Measurements from ENCODE around the gene PIK3R5. TPM values are rescaled to one million over a fixed set of nuclear protein-coding genes. Genes with fewer than 3 reads are reported as not detected.

The PIK3R5 gene
- total RNA-seq, 2 experiments from 2014 or later: 15.9 to 18.1 TPM

DNA sequence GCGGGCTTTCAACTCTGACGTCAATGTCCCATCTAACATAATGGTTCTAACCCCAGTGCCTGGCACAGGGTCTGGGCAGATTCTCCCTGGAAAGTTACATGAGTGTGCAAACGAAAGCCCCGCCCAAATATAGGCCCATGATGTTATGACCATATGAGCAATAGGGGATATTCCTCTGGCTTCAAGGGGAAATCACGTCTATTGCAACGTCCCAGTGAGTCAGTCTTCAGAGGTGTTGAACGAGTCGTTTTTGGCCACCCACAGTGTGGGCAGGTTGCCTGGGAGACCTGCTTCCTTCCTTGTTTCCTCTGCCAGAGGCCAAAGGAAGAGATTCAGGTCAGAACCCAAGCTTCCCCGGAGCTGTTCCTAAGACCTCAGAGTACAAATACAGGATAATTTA is 30.3 kb downstream of the PIK3R5 start:
- peak overlapping the region; percentile 35 for H3K4me3 Mint-ChIP-seq
- no peaks in the 10 kb centered on the region for H3K27me3 Mint-ChIP-seq (ENCODE audit: low read depth)
- H3K27ac Mint-ChIP-seq: peak overlapping the region; percentile 82
- CTCF ChIA-PET: interaction anchor here (0.8 kb wide), 1 partner anchor 13 kb away, joined by 3 read pairs; no protein-coding TSS in a partner anchor
- H3K4me1 Mint-ChIP-seq (ENCODE audit: low read depth): peaks cover 61% of the 10 kb centered on the region
- intact Hi-C loops (cut with micrococcal nuclease): loop anchor here (1.0 to 5.0 kb wide), 6 partner anchors 14 to 355 kb away; partner anchors contain the start of gene PIK3R5
- DNase-seq: peak; percentile 91
- peaks cover 19% of the 10 kb centered on the region for H3K36me3 Mint-ChIP-seq (ENCODE audit: low read depth)
- H3K9me3 Mint-ChIP-seq: peaks cover 13% of the 10 kb centered on the region

DNA sequence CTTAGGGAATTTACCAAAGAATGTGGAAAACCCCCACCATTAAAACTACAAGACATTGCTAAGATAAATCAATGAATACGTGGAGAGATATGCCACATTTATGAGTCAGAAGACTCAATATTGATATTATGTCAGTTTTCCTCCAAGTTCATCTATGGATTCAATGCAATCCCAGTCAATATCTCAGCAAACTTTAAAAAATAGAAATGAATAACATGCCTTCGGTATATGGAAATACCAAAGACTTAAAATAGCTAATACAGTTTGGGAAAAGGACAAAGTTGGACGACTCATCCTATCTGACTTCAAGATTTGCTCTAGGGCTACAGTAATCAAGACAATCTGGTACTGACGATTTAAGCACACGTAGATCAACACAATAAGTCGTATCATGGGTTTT is 31.2 kb downstream of the PIK3R5 start:
- peaks cover 53% of the 10 kb centered on the region for H3K4me1 Mint-ChIP-seq (ENCODE audit: low read depth)
- intact Hi-C loops (cut with micrococcal nuclease): no loop called here
- peaks cover 21% of the 10 kb centered on the region for H3K9me3 Mint-ChIP-seq
- no peak for DNase-seq
- H3K27ac Mint-ChIP-seq: peak overlapping the region; percentile 82
- peaks cover 27% of the 10 kb centered on the region for H3K36me3 Mint-ChIP-seq (ENCODE audit: low read depth)
- no peak overlapping the region for H3K4me3 Mint-ChIP-seq
- H3K27me3 Mint-ChIP-seq (ENCODE audit: low read depth): no peaks in the 10 kb centered on the region
- CTCF ChIA-PET: no interaction called here

DNA sequence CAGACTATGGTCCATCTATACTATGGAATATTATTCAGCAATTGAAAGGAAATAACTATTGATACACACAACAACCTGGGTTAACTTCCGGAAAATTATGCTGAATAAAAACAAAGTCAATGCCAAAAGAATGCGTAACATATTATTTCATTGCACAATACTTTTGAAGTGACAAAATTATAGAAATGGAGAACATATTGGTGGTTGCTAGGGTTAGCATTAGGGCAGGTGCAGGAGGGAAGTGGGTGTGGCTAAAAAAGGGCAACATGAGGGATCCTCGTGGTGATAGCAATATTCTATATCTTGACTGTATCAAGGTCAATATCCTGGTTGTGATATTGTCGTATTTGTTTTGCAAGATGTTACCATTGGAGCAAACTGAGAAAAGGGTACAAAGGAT is 34.9 kb downstream of the PIK3R5 start:
- H3K27me3 Mint-ChIP-seq (ENCODE audit: low read depth): no peaks in the 10 kb centered on the region
- intact Hi-C loops (cut with micrococcal nuclease): no loop called here
- peaks cover 32% of the 10 kb centered on the region for H3K4me1 Mint-ChIP-seq (ENCODE audit: low read depth)
- peaks cover 42% of the 10 kb centered on the region for H3K36me3 Mint-ChIP-seq (ENCODE audit: low read depth)
- CTCF ChIA-PET: interaction anchor here (1.5 kb wide), 1 partner anchor 68 kb away, joined by 3 read pairs; no protein-coding TSS in a partner anchor
- H3K27ac Mint-ChIP-seq: no peak overlapping the region
- no peak for DNase-seq
- no peak overlapping the region for H3K4me3 Mint-ChIP-seq
- peaks cover 40% of the 10 kb centered on the region for H3K9me3 Mint-ChIP-seq

DNA sequence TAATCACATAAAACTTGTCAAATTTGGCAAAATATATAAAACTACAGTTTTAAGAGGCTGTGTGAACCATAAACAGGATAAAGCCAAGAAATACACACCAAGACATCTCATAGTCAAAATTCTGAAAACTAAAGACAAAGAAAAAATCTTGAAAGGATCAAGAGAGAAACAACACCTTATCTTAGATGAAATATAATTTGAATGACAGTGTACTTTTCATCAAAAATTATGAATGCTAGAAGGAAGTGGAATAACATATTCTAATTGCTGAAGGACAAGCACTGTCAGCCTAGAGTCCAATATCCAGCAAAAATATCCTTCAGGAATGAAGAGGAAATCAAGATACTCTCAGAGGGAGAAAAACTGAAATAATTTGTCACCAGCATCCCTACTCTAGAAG is 37.2 kb downstream of the PIK3R5 start:
- H3K27me3 Mint-ChIP-seq (ENCODE audit: low read depth): no peaks in the 10 kb centered on the region
- no peak for DNase-seq
- H3K36me3 Mint-ChIP-seq (ENCODE audit: low read depth): peaks cover 41% of the 10 kb centered on the region
- CTCF ChIA-PET: no interaction called here
- intact Hi-C loops (cut with micrococcal nuclease): no loop called here
- no peak overlapping the region for H3K4me3 Mint-ChIP-seq
- H3K9me3 Mint-ChIP-seq: peaks cover 40% of the 10 kb centered on the region
- H3K4me1 Mint-ChIP-seq (ENCODE audit: low read depth): peaks cover 11% of the 10 kb centered on the region
- no peak overlapping the region for H3K27ac Mint-ChIP-seq

DNA sequence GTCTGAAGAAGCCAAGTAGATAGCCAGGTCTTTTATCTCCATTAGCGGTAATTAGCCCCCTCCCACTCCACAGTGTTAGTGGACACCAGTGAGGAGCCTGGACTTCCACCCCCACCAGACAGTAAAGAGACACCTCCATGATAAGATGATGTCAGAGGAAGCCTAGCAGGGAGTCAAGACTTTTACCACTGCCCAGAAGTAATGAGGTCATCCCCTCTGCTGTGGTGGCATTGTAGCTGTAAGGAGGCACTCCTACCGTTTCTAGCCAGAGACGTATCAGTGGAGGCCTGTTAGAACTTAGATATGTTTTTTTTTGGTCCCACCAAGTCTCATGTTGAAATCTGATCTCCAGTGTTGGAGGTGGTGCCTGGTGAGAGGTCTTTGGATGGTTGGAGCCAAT is 38.1 kb downstream of the PIK3R5 start:
- H3K4me1 Mint-ChIP-seq (ENCODE audit: low read depth): peaks cover 11% of the 10 kb centered on the region
- no peaks in the 10 kb centered on the region for H3K27me3 Mint-ChIP-seq (ENCODE audit: low read depth)
- H3K9me3 Mint-ChIP-seq: peaks cover 40% of the 10 kb centered on the region
- no peak overlapping the region for H3K27ac Mint-ChIP-seq
- peaks cover 41% of the 10 kb centered on the region for H3K36me3 Mint-ChIP-seq (ENCODE audit: low read depth)
- DNase-seq: no peak
- intact Hi-C loops (cut with micrococcal nuclease): no loop called here
- no peak overlapping the region for H3K4me3 Mint-ChIP-seq
- CTCF ChIA-PET: interaction anchor here (0.6 kb wide), 1 partner anchor 72 kb away, joined by 5 read pairs; no protein-coding TSS in a partner anchor

DNA sequence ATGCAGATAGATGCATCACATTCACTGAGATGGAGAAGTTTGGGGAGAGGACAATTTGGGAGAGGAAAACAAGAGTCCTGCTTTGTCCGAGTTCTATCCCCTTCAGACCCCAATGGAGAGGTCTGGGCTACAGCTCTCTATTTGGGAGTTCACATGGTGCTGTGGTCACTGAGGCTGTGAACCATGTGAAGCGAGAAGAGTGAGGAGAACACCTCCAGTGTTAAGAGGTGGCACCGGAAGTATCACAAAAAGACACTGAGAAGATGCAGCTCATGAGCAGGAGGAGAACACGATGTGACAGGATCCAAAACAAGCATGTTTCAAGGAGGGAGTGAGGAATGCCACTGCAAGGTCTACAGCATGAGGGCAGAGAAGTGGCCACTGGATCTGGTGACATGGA is 39.7 kb downstream of the PIK3R5 start:
- H3K4me3 Mint-ChIP-seq: no peak overlapping the region
- no peak overlapping the region for H3K27ac Mint-ChIP-seq
- peaks cover 30% of the 10 kb centered on the region for H3K9me3 Mint-ChIP-seq
- H3K27me3 Mint-ChIP-seq (ENCODE audit: low read depth): no peaks in the 10 kb centered on the region
- peaks cover 31% of the 10 kb centered on the region for H3K36me3 Mint-ChIP-seq (ENCODE audit: low read depth)
- CTCF ChIA-PET: interaction anchor here (1.4 kb wide), 1 partner anchor 30 kb away, joined by 4 read pairs; no protein-coding TSS in a partner anchor
- H3K4me1 Mint-ChIP-seq (ENCODE audit: low read depth): peaks cover 10% of the 10 kb centered on the region
- intact Hi-C loops (cut with micrococcal nuclease): no loop called here
- DNase-seq: no peak

DNA sequence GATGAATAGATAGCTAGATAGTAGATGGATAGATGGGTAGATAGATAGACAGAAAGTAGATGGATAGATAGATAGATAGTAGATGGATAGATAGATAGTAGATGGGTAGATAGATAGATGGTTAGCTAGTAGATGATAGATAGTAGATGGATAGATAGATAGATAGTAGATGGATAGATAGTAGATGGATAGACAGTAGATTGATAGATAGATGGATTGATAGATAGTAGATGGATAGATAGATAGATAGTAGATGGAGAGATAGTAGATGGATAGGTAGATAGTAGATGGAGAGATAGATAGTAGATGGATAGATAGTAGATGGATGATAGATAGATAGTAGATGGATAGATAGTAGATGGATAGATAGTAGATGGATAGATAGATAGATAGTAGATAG is 40.4 kb downstream of the PIK3R5 start:
- CTCF ChIA-PET: interaction anchor here (1.4 kb wide), 1 partner anchor 29 kb away, joined by 4 read pairs; no protein-coding TSS in a partner anchor
- intact Hi-C loops (cut with micrococcal nuclease): no loop called here

DNA sequence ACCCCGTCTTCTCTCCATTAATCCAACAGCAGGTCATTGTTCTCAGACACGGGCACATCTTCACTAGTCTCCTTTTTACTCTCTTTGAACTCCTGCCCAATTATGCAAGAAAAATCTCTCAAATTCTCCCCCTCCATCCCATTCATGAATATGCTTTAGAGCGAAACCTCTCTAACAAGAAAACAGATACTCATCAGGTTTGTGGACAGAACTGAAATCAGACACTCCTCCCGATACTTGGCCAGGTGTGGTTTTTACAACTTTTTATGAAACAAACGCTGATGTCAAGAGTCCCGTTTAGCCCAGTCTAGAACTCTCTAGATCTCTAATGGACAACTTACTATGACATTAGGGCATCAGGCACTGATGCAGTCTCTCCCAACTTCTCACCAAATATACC is 40.9 kb downstream of the PIK3R5 start:
- H3K4me1 Mint-ChIP-seq (ENCODE audit: low read depth): peaks cover 12% of the 10 kb centered on the region
- CTCF ChIA-PET: no interaction called here
- H3K9me3 Mint-ChIP-seq: peaks cover 21% of the 10 kb centered on the region
- intact Hi-C loops (cut with micrococcal nuclease): no loop called here
- H3K4me3 Mint-ChIP-seq: no peak overlapping the region
- DNase-seq: no peak
- peaks cover 27% of the 10 kb centered on the region for H3K36me3 Mint-ChIP-seq (ENCODE audit: low read depth)
- no peak overlapping the region for H3K27ac Mint-ChIP-seq
- H3K27me3 Mint-ChIP-seq (ENCODE audit: low read depth): no peaks in the 10 kb centered on the region

More for the DNA sequence above, 40.4 kb downstream of the PIK3R5 start:
- H3K27me3 Mint-ChIP-seq (ENCODE audit: low read depth): no peaks in the 10 kb centered on the region
- no peak overlapping the region for H3K4me3 Mint-ChIP-seq
- peaks cover 26% of the 10 kb centered on the region for H3K9me3 Mint-ChIP-seq
- peaks cover 28% of the 10 kb centered on the region for H3K36me3 Mint-ChIP-seq (ENCODE audit: low read depth)
- DNase-seq: no peak
- H3K4me1 Mint-ChIP-seq (ENCODE audit: low read depth): peaks cover 10% of the 10 kb centered on the region
- no peak overlapping the region for H3K27ac Mint-ChIP-seq

DNA sequence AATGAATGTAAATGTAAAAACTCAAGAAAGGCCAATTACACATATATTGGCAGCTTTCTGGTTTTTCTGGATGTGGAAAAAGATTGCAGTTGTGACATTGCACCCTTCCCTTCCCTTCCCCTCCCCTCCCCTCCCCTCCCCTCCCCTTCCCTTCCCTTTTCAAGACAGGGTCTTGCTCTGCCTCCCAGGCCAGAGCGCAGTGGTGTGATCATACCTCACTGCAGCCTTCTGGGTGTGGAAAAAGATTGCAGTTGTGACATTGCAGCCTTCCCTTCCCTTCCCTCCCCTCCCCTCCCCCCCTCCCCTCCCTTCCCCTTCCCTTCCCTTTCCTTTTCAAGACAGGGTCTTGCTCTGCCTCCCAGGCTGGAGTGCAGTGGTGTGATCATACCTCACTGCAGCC is 41.7 kb downstream of the PIK3R5 start:
- Mint-ChIP-seq H3K4me3 (no peak overlapping the region), H3K9me3 (peaks cover 19% of the 10 kb centered on the region), H3K4me1 (ENCODE audit: low read depth) (peaks cover 15% of the 10 kb centered on the region), H3K27ac (no peak overlapping the region), H3K36me3 (ENCODE audit: low read depth) (peaks cover 29% of the 10 kb centered on the region), H3K27me3 (ENCODE audit: low read depth) (no peaks in the 10 kb centered on the region)
- DNase-seq: no peak
- intact Hi-C loops (cut with micrococcal nuclease): no loop called here
- CTCF ChIA-PET: interaction anchor here (0.7 kb wide), 1 partner anchor 71 kb away, joined by 3 read pairs; no protein-coding TSS in a partner anchor

DNA sequence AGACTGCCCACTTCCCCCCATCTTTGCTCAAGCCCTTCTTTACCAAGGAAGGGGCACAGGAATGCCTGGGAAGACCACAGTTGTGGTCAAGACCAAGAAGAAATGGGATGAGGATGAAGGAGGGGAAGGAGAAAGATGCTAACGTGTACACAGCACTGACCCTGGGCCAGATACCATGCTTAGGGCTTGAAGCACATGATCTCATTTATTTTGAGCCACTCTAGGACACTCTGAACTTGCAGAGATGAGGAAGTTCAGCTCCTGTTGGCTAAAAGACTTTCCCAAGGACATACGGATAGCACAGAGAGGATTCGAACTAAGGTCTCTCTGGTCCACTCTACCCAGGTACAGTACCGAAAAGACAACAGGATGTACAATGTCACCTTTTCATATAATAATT is 42.6 kb downstream of the PIK3R5 start:
- Mint-ChIP-seq H3K27me3 (ENCODE audit: low read depth) (no peaks in the 10 kb centered on the region), H3K36me3 (ENCODE audit: low read depth) (peaks cover 24% of the 10 kb centered on the region), H3K27ac (no peak overlapping the region), H3K9me3 (peaks cover 14% of the 10 kb centered on the region), H3K4me3 (no peak overlapping the region), H3K4me1 (ENCODE audit: low read depth) (peaks cover 15% of the 10 kb centered on the region)
- no peak for DNase-seq
- CTCF ChIA-PET: interaction anchor here (0.5 to 0.7 kb wide), 3 partner anchors 72 to 639 kb away, joined by 3 to 4 read pairs (median 4); no protein-coding TSS in a partner anchor
- intact Hi-C loops (cut with micrococcal nuclease): no loop called here

DNA sequence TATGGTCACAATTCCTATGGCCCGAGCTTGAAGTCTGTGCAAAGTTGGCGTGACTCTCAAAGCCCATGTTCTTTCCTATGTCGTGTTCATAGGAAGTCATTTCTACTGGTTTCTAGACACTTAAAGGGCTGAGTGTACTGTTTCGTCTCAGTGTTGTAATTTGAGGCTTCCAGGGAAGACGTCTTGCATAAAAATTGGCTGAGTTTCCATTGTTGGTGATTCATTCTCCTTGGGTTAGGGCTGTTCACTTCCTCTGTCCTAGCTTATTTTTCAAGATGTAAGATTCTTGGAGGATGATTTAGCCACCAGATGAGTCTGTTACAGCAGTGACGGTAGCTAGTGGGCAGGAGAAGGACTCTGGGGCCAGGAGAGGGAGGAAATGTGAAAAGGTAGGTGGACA is 43.1 kb downstream of the PIK3R5 start:
- H3K36me3 Mint-ChIP-seq (ENCODE audit: low read depth): peaks cover 20% of the 10 kb centered on the region
- no peak overlapping the region for H3K4me3 Mint-ChIP-seq

DNA sequence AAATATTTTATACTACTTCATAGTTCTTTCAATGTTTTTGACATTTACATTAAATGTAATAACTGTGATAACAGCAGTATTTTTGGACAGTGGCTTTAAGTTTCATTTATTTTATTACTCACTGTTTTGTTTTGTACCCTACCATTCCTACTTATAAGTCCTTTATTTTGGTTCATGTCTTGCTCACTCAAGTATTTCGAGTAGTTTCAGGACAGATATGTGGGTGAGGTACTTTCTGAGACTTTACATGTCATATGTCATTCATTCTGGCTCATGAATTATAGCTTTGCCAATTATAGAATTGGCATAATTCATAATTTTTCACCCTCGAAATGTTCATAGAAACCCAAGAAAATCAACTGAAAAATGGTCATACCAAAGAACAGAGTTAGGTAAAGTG is 44.4 kb downstream of the PIK3R5 start:
- H3K9me3 Mint-ChIP-seq: peaks cover 9% of the 10 kb centered on the region
- H3K27ac Mint-ChIP-seq: no peak overlapping the region
- no peaks in the 10 kb centered on the region for H3K27me3 Mint-ChIP-seq (ENCODE audit: low read depth)
- DNase-seq: no peak
- peaks cover 22% of the 10 kb centered on the region for H3K4me1 Mint-ChIP-seq (ENCODE audit: low read depth)
- CTCF ChIA-PET: no interaction called here
- H3K36me3 Mint-ChIP-seq (ENCODE audit: low read depth): peaks cover 17% of the 10 kb centered on the region
- no peak overlapping the region for H3K4me3 Mint-ChIP-seq
- intact Hi-C loops (cut with micrococcal nuclease): no loop called here

More for the DNA sequence above, 43.1 kb downstream of the PIK3R5 start:
- DNase-seq: no peak
- intact Hi-C loops (cut with micrococcal nuclease): no loop called here
- Mint-ChIP-seq H3K9me3 (peaks cover 11% of the 10 kb centered on the region), H3K4me1 (ENCODE audit: low read depth) (peaks cover 15% of the 10 kb centered on the region), H3K27ac (no peak overlapping the region), H3K27me3 (ENCODE audit: low read depth) (no peaks in the 10 kb centered on the region)
- CTCF ChIA-PET: interaction anchor here (0.5 to 0.9 kb wide), 2 partner anchors 9 to 640 kb away, joined by 3 to 4 read pairs; no protein-coding TSS in a partner anchor

DNA sequence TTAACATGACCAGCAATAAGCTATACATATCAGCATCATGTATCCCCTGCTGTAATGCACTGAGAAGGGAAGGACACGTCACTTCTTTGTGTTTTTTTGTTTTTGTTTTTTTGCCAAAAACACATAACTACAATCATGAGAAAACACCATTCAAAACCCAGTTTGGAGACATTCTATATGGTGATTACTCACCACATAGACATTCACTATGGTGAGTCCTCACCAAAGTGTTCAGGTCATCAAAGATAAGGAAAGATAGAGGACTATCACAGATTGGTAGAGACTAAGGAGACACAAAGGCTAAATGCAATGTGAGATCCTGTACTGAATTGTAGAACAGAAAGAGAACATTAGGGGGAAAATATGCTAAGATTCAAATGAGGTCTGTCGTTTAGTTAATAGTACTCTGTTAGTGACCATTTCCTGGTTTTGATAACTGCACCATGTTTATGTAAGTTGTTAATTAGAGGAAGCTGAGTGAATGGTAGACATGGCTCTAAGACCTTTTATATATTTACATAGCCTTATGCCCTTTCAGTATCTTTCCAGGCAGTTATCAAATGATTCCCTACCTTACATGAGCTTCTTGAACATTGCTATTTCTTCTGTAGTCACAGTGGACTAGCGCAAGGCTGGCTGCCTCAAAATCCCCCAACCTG is 46.6 kb downstream of the PIK3R5 start:
- CTCF ChIA-PET: interaction anchor here (0.6 kb wide), 1 partner anchor 548 kb away, joined by 3 read pairs; no protein-coding TSS in a partner anchor
- Mint-ChIP-seq H3K4me1 (ENCODE audit: low read depth) (peaks cover 32% of the 10 kb centered on the region), H3K36me3 (ENCODE audit: low read depth) (peaks cover 17% of the 10 kb centered on the region), H3K27me3 (ENCODE audit: low read depth) (no peaks in the 10 kb centered on the region), H3K4me3 (no peak overlapping the region), H3K9me3 (peaks cover 9% of the 10 kb centered on the region), H3K27ac (no peak overlapping the region)
- intact Hi-C loops (cut with micrococcal nuclease): no loop called here
- no peak for DNase-seq
